HG03558 (cell line): Measurements from ENCODE around the gene TBC1D22A.
"Not testable (repeated sequence)": the region's sequence is repeated elsewhere in the genome, so short reads cannot be mapped to it uniquely, and the experiment has no call there.

ENCODE experiments used
- ATAC-seq: cut with Tn5 transposase; IDR thresholded peaks from one replicate; pipeline ENCODE4 v1.9.1; 2021; ENCODE audit warnings: moderate number of reproducible peaks; ENCODE audit not compliant: unreplicated experiment; ENCODE audit errors: extremely low read depth

The TBC1D22A gene

DNA sequence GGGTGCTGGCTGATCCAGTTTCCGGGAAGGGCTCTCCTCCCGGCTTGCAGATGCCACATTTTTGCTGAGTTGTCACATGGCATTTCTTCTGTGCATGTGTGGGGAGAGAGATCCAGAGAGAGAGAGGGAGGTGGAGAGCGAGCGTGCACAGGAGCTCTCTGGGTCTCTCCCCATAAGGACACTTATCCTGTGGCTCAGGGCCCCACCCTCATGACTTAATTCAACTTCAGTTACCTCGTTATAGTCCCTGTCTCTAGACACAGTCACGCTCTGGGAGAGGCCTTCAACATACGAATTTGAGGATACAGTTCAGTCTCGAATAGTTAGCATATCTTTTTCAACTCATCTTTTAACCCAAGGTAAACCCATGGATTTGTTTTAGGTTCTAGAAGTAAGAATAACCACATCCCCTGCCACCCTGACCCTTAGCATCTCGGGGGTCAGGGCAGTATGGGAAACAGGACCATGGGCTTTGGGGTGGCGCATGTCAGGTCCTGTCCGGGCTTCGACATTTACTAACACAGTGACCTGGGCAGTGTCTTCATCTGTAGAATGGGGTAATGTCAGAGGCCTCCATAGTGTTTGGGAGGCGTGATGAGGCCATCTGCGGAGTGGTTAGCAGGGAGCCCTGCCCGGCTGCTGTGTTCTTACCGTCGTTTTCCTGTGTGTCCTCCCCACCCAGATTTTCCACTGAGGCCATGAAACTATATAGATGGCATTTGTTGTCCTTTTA lies 46.9 kb downstream of the TBC1D22A start:
- no peak for ATAC-seq

DNA sequence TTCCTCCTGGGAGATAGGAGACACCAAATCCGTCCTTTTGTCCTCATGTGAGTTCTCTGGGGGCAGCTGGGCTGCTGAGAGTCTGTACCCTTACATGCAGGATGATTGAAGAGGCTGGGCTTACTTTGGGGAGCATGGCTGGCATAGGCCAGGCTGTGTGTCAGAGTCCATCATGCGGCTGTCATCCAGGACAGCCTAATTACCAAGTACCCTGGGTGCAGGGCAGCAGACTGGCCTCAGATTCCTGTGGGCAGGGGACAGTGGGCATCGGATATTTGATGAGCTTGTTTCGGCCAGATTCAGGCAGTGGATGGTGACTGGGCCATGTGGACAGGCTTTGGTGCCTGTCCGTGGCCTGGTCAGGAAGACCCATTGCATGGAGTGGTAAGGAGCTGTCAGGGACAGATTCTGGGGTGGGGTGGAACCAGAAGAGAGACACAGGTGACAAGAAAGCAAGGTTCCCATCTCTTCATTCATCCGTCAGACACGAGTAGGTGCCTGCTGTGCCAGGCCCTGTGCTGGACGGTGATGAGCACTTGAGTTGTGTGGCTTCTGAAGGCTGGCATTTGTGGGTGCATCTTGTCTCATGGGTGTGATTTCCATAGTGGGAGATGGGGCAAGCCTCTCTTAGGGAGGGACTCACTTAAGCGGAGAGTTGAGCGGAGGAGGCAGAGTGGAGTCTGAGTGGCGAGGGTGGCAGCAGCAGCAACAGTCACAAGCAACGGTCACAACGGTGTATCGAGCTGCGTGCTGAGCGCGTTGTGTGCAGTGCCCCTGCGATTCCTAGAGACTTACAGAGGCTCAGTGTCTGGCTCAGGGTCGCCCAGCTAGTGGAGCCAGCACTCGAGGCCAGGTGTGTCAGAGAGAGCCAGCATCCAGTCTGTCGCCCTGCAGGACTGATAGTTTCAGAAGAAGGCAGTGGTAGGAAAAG lies 48.7 kb downstream of the TBC1D22A start:
- ATAC-seq, result no peak

DNA sequence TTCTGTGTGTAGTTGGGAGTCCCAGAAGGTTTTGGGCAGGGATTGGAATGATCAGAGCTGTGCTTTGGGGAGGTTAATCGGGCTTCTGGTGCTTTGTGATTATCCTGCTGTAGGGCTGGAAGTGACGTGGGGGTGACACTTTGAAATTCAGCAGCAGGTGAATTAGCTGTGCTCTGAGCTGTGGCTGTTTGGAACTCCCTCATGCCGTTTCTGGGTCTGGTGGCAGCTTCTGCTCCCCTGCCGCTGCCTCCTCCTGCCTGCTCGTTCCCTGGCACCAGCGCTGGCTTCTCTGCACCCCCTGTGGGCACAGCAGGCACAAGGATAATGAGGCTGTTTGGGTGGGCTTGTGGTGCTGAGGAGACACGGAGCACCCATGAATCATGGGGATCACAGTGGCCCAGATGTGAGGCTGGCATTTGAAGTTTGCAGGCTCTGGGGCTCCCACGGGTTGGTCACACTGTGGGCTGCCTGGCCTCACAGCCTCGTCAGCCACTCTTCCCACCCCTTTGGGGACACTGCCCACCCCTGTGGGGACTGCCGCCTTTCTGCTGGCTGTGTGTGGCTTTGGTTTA lies 49.7 kb downstream of the TBC1D22A start:
- no peak for ATAC-seq

DNA sequence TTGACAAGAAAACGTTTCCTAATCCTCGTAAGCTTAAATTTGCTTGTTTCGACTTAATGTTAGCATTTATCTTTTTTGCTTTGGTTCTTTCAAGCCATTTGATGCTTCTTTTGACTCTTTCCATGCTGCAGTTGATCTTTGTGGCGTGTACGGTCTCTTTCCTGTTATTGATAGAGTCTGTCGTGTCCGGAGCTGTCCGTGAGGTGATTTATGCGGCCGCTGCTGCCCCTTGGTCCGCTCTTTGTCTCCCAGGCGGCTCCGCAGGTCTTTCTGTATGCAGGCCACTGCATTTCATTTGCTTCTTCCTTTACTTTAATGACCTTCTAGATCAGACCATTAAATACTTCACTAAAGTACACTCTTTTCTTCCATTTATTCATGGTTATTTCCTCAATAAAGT lies 50.3 kb downstream of the TBC1D22A start:
- ATAC-seq, result no peak

DNA sequence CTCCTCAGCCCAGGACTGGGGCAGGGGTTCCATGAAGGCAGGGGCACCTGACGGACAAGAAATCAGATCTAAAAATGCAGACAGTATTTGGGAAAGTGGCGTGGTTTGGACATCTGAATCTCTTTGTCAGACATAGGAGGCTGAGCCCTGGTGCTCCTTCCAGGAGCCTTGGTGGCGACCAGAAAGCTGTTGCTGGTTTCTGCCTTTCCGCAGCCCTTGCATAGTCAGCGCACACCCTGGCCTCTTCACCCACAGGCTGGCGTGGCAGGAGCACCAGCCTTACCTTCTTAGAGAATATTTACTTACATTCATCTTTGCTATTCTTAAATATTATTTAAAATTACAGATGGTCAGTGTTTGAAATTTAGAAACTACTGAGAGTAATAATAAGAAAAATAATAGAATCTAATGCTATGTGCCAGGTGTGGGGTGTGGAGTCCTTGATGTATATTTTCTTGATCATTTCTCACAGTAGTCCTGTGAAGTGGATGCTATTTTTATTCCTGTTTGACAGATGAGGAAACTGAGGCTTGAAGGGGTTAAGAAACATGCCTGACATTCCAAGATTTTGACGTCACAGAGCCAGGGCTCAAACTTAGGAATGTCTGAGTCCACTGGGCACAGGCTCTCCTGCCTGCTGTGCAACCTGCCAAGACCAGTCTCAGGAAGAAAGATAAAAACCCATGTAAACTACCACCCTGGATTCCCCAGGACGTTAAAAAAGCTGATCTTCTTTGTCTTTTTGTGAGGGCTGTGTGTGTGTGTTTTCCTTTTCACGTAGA lies 51.6 kb downstream of the TBC1D22A start:
- no peak for ATAC-seq

DNA sequence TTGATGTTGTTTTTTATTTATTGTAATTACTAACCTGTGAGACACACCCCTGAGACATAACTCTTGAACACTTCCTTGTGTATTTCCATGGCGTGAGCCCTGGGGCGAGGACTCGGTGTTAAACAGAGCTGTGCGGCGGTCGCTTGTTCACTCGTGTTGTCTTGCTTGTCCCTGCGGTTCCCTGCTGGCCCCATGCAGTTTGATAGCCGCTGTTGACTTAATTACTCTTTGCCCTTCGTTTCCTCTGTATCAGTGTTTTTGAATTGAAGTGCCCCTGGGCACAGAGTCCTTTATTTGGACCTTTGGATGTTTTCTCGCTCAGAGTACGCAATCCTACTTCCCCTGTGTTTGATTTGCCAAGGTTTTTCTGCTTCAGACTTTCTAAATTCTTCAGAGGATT lies 52.7 kb downstream of the TBC1D22A start:
- ATAC-seq, result no peak

DNA sequence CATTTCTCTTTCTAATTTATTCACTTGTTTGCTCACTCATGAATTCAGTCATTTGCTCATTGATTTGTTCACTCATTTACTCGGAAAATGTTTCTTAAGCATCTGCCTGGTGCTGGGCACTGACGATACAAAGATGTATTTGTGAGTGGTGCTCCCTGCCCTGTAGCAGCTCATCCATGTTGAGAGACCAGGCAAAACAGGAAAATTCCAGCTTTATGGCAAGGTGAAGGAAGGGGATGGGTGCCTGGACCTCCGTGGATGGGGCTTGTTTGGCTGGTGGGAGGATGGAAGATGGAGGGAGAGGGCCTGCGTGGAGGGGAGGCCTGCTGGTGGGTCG lies 53.1 kb downstream of the TBC1D22A start:
- ATAC-seq, result no peak

DNA sequence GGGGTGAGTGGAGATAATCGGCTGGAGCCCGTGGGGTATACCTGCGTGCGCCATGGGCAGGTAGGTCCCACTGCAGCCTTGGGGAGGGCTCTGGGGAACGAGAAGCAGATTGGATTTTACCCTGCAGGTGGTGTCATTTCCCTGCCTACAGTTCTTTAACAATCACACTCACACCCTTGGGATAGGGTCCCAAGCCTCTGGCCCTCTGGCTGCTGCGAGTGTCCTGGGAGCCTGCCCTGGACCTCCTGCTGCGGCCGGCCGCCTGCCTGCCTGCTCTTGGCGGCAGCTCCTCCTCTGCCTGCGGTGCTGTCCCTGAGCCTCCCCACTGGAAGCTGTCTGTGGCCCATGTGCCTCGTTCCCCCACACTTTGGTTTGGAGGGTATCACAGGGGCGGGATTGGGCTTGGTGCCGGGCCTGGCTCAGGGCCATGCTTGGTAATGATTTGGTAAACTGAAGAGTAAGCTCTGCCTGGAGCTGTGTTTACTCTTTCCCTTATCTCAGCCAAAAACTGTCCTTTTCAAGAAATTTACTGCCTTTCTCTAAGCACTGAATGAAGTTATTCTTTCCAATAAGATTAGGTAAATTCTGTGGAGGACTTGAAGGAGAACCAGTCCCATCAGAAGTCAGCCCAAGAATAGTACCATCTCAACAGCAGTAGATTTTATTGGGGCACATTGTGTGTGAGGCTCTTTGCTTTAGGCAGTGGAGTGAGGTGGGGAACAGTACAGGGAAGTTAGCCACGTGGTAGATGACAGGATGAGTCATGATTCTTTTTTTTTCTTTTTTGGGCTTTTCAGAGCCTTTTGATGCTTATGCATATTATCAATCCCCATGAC lies 53.7 kb downstream of the TBC1D22A start:
- ATAC-seq, result no peak

DNA sequence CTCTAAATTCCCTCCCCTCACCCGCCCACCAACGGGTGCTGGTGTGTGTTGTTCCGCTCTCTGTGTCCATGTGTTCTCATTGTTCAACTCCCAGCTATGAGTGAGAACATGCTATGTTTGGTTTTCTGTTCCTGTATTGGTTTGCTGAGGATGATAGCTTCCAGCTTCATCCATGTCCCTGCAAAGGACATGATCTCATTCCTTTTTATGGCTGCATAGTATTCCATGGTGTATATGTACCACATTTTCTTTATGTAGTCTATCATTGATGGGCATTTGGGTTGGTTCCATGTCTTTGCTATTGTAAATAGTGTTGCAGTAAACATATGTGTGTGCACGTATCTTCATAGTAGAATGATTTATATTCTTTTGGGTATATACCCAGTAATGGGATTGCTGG lies 54.9 kb downstream of the TBC1D22A start:
- not testable (repeated sequence) for ATAC-seq

DNA sequence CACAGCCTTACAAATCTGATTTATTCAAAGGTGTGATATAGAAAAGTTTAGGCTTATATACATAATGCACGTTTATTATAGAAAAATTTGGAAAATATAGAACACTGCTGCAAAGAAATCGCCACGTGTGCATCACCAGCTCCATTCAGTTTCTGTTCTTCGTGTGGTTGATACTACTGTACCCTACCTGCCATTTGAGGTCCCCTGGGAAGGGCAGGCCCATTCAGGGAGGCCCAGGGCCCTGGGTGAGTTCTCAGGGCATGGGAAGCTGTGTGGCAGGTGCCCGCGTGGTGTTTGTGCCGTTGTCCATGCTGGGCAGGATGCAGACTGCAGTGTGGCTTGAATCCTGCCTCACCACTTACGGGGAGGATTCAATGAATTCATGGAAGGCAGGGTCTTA lies 60.8 kb downstream of the TBC1D22A start:
- ATAC-seq, result no peak

DNA sequence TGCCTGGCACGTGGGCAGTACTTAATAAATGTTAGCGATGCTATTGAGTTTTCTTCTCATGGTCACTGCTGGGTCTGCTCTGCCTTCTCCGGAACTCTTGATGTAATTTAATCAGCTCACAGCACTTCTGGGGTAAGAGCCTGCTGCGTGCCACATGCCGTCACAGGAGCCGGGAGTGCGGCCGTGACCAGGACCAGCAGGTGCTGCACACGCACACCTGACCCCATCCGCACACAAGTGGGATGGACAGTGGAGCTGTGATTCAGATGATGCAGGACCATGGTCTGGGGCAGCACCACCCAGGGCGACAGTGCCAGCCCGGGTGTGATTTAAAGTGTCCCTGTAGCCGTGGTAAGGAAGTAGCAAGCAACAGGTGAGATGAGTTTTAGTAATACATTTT lies 61.2 kb downstream of the TBC1D22A start:
- ATAC-seq, result no peak

DNA sequence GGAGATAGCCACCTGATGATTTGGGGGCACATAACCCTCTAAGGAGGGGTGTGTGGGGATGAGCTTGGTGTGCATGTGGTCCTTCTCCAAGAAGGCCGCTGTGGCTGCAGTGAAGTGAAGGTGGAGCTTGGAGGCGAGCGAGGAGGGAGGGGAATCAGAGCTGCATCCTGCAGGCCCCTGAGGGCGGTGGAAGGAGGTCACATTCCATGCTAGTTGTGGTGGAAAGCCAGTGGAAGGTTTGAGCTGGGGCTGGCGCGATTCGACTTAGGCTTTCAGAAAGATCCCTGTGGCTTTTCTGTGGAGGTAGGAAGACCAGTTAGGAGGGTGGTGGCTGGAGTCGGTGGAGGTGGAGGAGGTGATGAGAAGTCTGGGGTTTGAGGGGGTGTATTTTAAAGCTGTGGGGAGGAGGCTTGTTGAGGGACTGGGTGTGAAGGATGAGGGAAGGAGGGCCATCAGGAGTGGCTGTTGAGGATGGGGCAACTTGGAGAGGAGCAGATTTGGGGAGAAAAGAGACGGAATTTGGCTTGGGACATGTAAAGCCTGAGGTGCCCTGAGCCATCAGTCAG lies 62.0 kb downstream of the TBC1D22A start:
- no peak for ATAC-seq

DNA sequence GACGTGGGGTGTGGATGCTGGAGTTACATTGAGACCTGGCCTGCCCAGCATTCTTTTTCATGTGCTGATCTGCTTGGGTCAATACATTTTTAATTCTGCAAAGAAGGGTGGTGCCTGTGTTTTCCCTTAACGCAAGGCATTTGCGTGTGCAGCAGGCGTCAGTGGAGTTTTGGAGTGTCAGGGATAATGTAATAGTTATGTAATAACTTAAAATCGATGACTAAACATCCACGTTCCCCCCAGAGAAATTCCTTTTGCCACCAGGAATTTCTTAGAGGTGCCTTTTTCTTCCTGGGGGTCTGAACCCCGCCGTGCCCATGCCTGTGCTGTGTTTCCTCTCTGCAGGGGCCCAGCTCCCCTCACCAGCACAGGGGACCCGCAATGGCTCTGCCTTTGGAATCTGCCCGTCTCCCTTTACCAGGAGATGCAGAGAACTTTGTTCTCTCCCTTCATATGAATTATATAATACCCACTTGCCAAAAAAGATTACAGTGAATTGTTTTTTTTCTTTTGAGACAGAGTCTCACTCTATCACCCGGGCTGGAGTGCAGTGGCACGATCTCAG lies 62.6 kb downstream of the TBC1D22A start:
- ATAC-seq, result no peak

DNA sequence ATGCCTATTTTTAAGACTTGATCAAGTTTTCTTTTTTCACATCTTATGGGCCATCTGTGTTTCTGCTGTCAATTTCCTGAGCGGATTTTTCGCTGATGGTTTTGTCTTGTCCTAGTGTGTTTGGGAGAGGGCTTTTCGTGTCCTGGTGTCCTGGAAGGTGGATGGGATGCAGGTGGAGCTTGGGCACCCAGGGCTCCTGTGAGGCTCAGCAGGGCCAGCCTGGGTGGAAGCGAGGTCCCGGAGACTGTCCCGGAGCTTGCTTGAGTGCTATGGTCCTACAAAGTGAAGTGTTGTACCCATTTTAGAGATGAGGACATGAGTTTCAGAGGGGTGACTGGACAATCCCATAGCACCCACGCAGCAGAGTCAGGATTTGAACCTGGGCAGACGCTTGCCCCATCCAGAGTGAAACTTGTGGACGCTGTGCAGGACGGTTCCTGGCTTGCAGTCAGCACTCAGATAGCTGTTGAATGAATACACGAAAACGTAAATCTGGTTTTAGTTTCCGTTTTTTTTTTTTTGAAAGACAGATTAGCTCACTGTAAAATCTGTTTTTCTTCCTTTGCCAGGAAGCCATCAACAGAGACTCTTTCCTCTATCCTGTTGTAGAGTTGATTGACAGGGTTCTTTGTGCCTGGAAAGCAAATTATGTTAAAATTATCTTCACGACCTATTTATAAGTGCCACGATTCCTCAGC lies 64.1 kb downstream of the TBC1D22A start:
- ATAC-seq, result no peak

DNA sequence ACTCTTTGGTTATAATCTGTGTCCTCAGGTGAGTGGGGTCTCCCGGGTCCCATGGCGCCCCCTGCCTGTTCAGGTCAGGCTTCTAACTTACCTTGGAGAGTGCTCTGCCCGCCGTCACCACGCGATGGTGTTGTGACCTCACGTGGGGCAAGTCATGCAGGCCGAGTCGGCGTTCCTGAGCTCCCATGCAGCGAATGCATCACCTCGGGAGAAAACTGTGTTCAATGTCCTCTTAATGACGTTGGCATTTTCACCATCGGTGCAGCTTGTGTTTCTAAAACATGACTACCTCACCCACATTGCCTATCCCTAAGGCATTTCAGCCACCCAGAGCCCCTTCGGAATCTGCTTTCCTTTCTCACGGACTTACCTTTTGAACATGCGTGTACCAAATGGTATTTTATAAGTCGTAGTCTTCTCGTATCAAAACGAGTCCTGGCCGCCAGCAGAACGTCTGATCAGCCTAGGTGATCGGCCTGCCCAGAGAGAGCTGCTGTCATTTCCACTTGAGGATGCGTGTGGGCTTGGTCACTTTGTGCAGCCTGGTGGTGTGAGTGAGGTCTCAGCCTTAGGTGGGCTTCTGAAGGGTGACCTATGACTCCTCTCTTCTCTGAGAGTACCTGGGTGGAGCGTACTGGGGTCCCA lies 64.8 kb downstream of the TBC1D22A start:
- no peak for ATAC-seq

DNA sequence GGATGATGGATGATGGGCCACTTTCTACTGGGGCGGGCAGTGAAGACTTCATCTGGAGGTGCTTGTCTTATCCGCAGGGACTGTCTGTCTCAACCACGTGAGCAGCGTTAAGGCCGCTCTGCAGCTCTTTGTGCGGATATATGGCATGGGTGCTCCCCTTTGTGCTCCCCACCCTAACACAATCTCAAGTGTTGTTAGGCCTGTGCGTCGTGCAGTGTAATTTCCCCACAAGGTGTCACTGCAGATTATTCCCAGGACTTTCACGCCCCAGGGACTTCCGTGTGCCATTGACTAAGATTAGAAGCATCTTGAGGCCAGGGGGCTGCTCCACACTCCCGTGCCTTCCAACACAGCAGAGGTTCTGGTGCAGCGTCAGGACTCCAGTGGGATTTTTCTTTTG lies 65.3 kb downstream of the TBC1D22A start:
- ATAC-seq, result no peak

DNA sequence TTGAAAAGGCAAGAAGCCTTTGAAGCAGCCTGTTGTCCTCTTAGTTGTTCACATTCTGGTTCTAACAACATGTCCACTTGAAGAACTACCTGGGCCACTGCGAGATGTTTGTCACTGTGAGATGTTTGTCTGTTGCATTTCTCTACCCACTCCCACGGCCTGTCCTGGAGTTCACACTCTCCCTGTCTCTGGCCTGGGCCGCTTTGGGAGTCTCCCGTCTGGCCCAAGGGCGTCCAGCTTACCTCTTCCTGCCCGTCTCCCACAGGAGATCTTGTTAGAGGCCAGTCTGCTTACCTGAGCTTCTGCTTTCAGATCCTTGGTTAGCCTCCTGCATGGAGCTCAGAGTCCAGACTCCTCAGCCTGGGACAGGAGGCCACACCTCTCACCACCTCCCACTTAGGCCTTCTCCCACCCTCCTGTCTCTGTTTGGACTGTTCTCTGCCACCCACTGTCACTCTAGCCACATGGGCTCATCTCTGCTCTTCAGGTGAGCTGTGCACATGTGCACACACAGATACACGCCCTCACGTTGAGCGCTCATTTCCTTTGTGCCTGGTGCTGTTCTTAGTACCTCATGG lies 66.0 kb downstream of the TBC1D22A start:
- ATAC-seq, result no peak
